BLaER1 treated with 17β-estradiol and CSF1 and Interleukin-3, amounts not matched to agents 10 nM and 100 nM (cell line): Measurements from ENCODE around the gene INSR.
"Not testable (repeated sequence)": the region's sequence is repeated elsewhere in the genome, so short reads cannot be mapped to it uniquely, and the experiment has no call there.

Source experiments
- H3K27ac ChIP-seq, 11 experiments: shearing (Covaris generic); formaldehyde crosslinking; 2 replicates each; pipeline ENCODE4 v1.8.1; 2022
- H3K27me3 ChIP-seq, 11 experiments: shearing (Covaris generic); formaldehyde crosslinking; 2 replicates each; pipeline ENCODE4 v1.8.1; 2022
- H3K36me3 ChIP-seq, 11 experiments: shearing (Covaris generic); formaldehyde crosslinking; 2 replicates each; pipeline ENCODE4 v1.8.1; 2022
- H3K4me1 ChIP-seq, 10 experiments: shearing (Covaris generic); formaldehyde crosslinking; 2 replicates each; pipeline ENCODE4 v1.8.1; 2022
- H3K4me2 ChIP-seq, 11 experiments: shearing (Covaris generic); formaldehyde crosslinking; 2 replicates each; pipeline ENCODE4 v1.8.1; 2022
- H3K4me3 ChIP-seq, 10 experiments: shearing (Covaris generic); formaldehyde crosslinking; 2 replicates each; pipeline ENCODE4 v1.8.1; 2022
- H3K9ac ChIP-seq, 11 experiments: shearing (Covaris generic); formaldehyde crosslinking; 2 replicates each; pipeline ENCODE4 v1.8.1; 2022
- H3K9me3 ChIP-seq, 11 experiments: shearing (Covaris generic); formaldehyde crosslinking; replicated peaks in 1 of 11; 2 replicates each; pipeline ENCODE4 v1.8.1; 2022
- H4K20me1 ChIP-seq, 11 experiments: shearing (Covaris generic); formaldehyde crosslinking; 2 replicates each; pipeline ENCODE4 v1.8.1; 2022
- Cebpa-rat ChIP-seq, 11 experiments: shearing (Covaris generic); IDR thresholded peaks; 2 replicates each; pipeline ENCODE4 v1.8.1; 2022

INSR gene

DNA sequence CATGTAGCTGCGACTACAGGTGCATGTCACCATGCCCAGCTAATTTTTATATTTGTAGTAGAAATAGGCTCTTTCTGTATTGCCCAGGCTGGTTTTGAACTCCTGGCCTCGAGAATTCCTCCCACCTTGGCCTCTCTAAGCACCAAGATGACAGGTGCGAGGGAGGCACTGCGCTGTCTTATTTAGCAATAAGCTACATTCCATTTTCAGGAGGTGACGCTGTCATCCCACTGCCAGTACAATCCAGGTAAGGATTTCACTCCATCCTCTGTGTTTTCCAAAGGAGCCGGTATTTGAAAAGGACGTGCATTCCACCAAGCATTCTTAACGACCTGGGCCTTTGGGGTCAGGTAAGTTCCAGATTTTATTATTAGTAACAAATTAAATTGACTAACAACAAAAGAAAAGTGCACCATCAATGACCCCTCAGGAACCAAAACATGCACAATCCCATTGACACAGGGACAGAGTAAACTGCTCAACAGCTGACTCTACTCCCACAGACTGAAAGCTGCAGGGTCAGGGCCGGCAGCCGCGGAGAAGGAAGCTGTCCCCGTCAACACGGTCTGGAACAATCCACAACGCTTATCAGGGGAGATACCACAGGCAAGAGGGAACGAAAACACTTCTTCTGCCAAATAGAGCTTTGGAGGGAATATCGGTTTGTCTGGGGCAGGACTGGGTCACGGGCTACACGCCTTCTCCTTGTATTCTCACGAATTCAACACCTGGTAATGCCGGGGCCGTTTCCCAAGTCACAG, 82.8 kb downstream of the INSR start:
- Histone ChIP-seq H3K4me2 (peak overlapping the region in 5 of 11 experiments; percentile 5 to 22 (median 14); a peak in 2 of 22 replicates), H3K4me3 (no peak overlapping the region), H4K20me1 (peaks cover 36 to 97% (median 85%) of the 10 kb centered on the region in 11 experiments; a peak in 20 of 22 replicates), H3K36me3 (peaks cover 0 to 78% (median 43%) of the 10 kb centered on the region in 11 experiments; a peak in 17 of 22 replicates), H3K27ac (0 out of 22 replicates have a peak overlapping the region, but pooled peaks of 1 of the 11 experiments have one; percentile 7), H3K9ac (no peak overlapping the region), H3K27me3 (no peaks in the 10 kb centered on the region), H3K4me1 (peaks cover 45 to 96% (median 82%) of the 10 kb centered on the region in 10 experiments), H3K9me3 (peaks cover 0 to 17% (median 0%) of the 10 kb centered on the region in 11 experiments; a peak in 4 of 22 replicates)
- no peak for TF ChIP-seq Cebpa-rat (IDR thresholded peaks at IDR 0.05)

DNA sequence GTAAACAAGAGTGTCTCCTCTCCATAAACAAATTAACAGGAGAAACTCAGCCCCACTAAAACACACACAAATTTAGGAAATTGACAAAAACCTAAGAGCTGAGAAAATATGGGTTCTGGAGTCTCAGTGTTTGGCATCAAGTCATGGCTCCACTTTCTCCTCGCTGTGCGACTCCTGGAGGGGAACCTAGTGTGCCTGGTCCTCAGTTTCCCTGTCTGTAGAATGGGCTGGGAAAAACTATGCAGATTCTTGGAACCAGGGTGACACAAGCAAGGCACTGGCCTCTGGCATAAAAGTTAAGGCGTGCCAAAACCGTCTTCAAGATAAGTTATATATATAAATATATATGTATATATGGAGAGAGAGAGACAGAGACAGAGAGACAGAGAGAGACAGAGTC, 83.9 kb downstream of the INSR start:
- Histone ChIP-seq H3K9me3 (peaks cover 0 to 17% (median 0%) of the 10 kb centered on the region in 11 experiments; a peak in 4 of 22 replicates), H3K36me3 (peaks cover 0 to 79% (median 50%) of the 10 kb centered on the region in 11 experiments; a peak in 17 of 22 replicates), H3K9ac (no peak overlapping the region), H3K27ac (peak overlapping the region in 1 of 11 experiments; percentile 35; a peak in 1 of 22 replicates), H3K4me3 (no peak overlapping the region), H3K27me3 (no peaks in the 10 kb centered on the region), H4K20me1 (peaks cover 46 to 97% (median 91%) of the 10 kb centered on the region in 11 experiments; a peak in 20 of 22 replicates), H3K4me1 (peaks cover 56 to 96% (median 86%) of the 10 kb centered on the region in 10 experiments), H3K4me2 (peak overlapping the region in 5 of 11 experiments; percentile 5 to 40 (median 29); a peak in 7 of 22 replicates)
- no peak for TF ChIP-seq Cebpa-rat (IDR thresholded peaks at IDR 0.05)

DNA sequence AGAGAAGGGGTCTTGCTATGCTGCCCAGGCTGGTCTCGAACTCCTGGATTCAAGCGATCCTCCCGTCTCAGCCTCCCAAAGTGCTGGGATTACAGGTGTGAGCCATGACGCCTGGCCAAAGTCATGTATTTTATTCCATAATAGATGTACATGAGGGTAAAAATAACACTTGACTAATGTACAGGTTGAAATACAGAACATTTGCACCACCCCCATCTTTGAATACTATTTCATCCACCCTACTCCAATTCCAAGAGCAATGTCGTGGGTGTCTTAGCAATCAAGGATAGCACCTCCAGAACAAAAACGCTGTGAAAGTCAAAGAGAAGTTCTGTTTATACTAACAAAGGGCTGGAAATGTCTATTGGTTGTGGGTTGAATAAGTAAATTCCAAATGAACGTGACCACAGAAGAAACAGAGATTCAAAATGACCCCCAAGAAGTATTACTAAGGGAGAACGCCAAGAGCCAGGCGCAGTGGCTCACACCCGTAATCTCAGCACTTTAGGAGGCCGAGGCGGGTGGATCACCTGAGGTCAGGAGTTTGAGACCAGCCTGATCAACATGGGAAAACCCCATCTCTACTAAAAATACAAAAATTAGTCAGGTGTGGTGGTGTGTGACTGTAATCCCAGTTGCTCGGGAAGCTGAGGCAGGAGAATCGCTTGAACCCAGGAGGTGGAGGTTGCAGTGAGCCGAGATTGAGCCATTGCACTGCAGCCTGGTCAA, 84.5 kb downstream of the INSR start:
- Histone ChIP-seq H3K36me3 (peaks cover 0 to 85% (median 56%) of the 10 kb centered on the region in 11 experiments; a peak in 17 of 22 replicates), H3K4me2 (peak overlapping the region in 4 of 11 experiments; percentile 17 to 62 (median 36); a peak in 6 of 22 replicates), H3K4me1 (peaks cover 51 to 96% (median 86%) of the 10 kb centered on the region in 10 experiments), H3K9me3 (peaks cover 0 to 17% (median 0%) of the 10 kb centered on the region in 11 experiments; a peak in 4 of 22 replicates), H4K20me1 (peaks cover 48 to 97% (median 92%) of the 10 kb centered on the region in 11 experiments; a peak in 20 of 22 replicates), H3K27ac (peak overlapping the region in 1 of 11 experiments; percentile 34; a peak in 1 of 22 replicates)
- not testable (repeated sequence) for H3K27me3 ChIP-seq, H3K4me3 ChIP-seq, H3K9ac ChIP-seq

DNA sequence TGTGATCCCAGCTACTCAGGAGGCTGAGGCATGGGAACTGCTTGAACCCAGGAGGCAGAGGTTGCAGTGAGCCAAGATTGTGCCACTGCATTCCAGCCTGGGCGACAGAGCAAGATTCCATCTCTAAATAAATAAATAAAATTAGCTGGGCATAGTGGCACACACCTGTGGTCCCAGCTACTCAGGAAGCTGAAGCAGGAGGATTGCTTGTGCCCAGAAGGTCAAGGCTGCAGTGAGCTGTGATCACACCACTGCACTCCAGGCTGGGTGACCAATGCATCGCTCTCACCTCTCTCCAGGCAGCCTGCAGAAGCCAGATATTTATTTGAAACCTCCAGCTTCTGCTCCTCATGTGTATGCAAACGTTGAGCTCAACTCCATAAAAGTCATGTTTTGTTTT, 85.2 kb downstream of the INSR start:
- Histone ChIP-seq H3K9me3 (peaks cover 0 to 17% (median 0%) of the 10 kb centered on the region in 11 experiments; a peak in 4 of 22 replicates), H3K4me2 (peak overlapping the region in 8 of 11 experiments; percentile 19 to 64 (median 44); a peak in 9 of 22 replicates), H4K20me1 (peaks cover 50 to 97% (median 94%) of the 10 kb centered on the region in 11 experiments; a peak in 20 of 22 replicates), H3K36me3 (peaks cover 0 to 88% (median 63%) of the 10 kb centered on the region in 11 experiments; a peak in 17 of 22 replicates), H3K27ac (0 out of 22 replicates have a peak overlapping the region, but pooled peaks of 1 of the 11 experiments have one; percentile 45), H3K4me1 (peaks cover 45 to 97% (median 86%) of the 10 kb centered on the region in 10 experiments)
- not testable (repeated sequence) for H3K4me3 ChIP-seq, H3K27me3 ChIP-seq, H3K9ac ChIP-seq

DNA sequence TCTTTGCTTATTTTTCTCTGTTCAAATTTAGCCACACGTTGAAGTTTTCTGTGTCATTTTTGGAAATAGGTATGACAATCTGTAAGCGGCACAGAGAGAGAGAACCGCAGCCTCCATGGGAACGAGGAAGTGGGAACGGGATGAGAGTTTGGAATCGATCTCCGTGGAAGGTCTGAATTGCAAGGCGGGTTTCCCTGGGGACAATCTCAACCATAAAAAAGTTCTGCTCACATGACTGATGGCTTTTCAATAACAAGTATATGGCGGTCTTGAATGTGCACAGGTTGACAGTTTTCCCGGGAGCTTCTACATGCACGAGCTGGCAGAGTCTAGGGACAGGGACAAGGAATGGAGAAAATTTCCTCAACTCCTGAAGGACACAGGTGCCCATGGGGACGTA, 90.9 kb downstream of the INSR start:
- no peak overlapping the region for H3K9ac ChIP-seq
- H3K36me3 ChIP-seq: peaks cover 0 to 56% (median 34%) of the 10 kb centered on the region in 11 experiments; a peak in 16 of 22 replicates
- no peak overlapping the region for H3K4me3 ChIP-seq
- H3K27me3 ChIP-seq: no peaks in the 10 kb centered on the region
- no peaks in the 10 kb centered on the region; a peak in 1 of 22 replicates for H3K9me3 ChIP-seq
- H3K27ac ChIP-seq: no peak overlapping the region
- H4K20me1 ChIP-seq: peaks cover 24 to 88% (median 74%) of the 10 kb centered on the region in 11 experiments; a peak in 20 of 22 replicates
- H3K4me2 ChIP-seq: peak overlapping the region in 4 of 11 experiments; percentile 5 to 26 (median 14); a peak in 3 of 22 replicates
- H3K4me1 ChIP-seq: peaks cover 60 to 79% (median 69%) of the 10 kb centered on the region in 10 experiments
- TF ChIP-seq Cebpa-rat (IDR thresholded peaks at IDR 0.05): no peak

DNA sequence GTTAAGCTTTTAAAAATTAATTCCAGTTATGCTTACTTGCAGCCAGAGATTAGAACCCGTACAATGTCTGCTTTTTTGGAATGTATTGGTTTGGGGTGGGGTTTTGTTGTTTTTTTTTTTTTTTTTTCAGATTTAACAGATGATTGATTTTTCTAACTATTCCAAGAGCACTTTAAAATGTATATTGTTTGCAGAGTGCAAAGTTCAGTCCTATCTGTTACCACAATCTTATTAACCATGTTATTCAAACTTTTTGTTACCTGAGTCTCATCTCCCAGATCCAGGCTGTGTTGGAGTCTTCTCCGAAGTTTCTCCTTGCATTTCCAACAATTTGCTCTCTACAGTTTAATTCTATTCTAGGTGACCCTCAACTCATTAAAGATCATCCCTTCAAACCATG, 91.3 kb downstream of the INSR start:
- no peaks in the 10 kb centered on the region for H3K9me3 ChIP-seq
- H3K4me1 ChIP-seq: peaks cover 55 to 75% (median 64%) of the 10 kb centered on the region in 10 experiments
- TF ChIP-seq Cebpa-rat (IDR thresholded peaks at IDR 0.05): no peak
- no peak overlapping the region for H3K4me2 ChIP-seq
- peaks cover 0 to 54% (median 34%) of the 10 kb centered on the region in 11 experiments; a peak in 16 of 22 replicates for H3K36me3 ChIP-seq
- no peak overlapping the region for H3K27ac ChIP-seq
- H4K20me1 ChIP-seq: peaks cover 24 to 84% (median 69%) of the 10 kb centered on the region in 11 experiments; a peak in 20 of 22 replicates
- no peak overlapping the region for H3K9ac ChIP-seq
- H3K4me3 ChIP-seq: no peak overlapping the region
- H3K27me3 ChIP-seq: no peaks in the 10 kb centered on the region

DNA sequence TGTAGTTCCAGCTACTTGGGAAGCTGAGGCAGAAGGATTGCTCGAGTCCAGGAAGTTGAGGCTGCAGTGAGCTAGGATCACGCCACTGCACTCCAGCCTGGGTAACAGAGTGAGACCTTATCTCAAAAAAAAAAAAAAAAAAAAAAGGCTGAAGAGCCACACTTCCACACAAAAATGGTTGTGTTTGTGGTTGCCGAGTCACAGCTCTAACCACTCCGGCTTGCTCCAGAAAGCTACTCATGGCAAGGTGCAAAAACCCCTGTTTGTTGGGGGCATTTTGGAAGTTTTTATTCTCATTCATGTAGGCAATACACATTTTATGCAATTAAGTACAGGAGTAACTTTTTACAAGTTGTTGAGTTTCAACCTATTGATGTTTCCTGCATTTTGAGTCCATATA, 93.5 kb downstream of the INSR start:
- Histone ChIP-seq H4K20me1 (peaks cover 16 to 69% (median 51%) of the 10 kb centered on the region in 11 experiments; a peak in 20 of 22 replicates), H3K27me3 (no peaks in the 10 kb centered on the region), H3K9ac (no peak overlapping the region), H3K4me2 (peak overlapping the region in 6 of 11 experiments; percentile 16 to 96 (median 94); a peak in 12 of 22 replicates), H3K27ac (peak overlapping the region in 5 of 11 experiments; percentile 5 to 38 (median 21); a peak in 3 of 22 replicates), H3K9me3 (no peaks in the 10 kb centered on the region), H3K4me3 (no peak overlapping the region), H3K4me1 (peaks cover 47 to 74% (median 62%) of the 10 kb centered on the region in 10 experiments), H3K36me3 (peaks cover 0 to 38% (median 24%) of the 10 kb centered on the region in 11 experiments; a peak in 16 of 22 replicates)
- no peak for TF ChIP-seq Cebpa-rat (IDR thresholded peaks at IDR 0.05)
